ENCODE measurements around the gene SRGAP3.

GRCh38 chr3:9157651-9158362 lies 91.6 kb downstream of the SRGAP3 start:
- TF ChIP-seq CTCF (IDR thresholded peaks at IDR 0.05 in 2 of 3, conservative IDR thresholded peaks at IDR 0.05 in 1 of 3; ENCODE audit: control insufficient read depth in 2 of 3, extremely low read depth in 1 of 3, insufficient read depth in 1 of 3, low read depth in 3 of 3, low read length in 3 of 3) (no peak), SREBF1 (IDR thresholded peaks at IDR 0.05; ENCODE audit: low read length) (no peak), ZNF384 (IDR thresholded peaks at IDR 0.05; ENCODE audit: borderline replicate concordance, low read depth, low read length) (no peak), POLR2A (IDR thresholded peaks at IDR 0.05; ENCODE audit: low read depth, low read length) (no peak), RAD51 (IDR thresholded peaks at IDR 0.05) (no peak)
